ENCODE measurements around the gene LAPTM5.

The LAPTM5 gene

DNA sequence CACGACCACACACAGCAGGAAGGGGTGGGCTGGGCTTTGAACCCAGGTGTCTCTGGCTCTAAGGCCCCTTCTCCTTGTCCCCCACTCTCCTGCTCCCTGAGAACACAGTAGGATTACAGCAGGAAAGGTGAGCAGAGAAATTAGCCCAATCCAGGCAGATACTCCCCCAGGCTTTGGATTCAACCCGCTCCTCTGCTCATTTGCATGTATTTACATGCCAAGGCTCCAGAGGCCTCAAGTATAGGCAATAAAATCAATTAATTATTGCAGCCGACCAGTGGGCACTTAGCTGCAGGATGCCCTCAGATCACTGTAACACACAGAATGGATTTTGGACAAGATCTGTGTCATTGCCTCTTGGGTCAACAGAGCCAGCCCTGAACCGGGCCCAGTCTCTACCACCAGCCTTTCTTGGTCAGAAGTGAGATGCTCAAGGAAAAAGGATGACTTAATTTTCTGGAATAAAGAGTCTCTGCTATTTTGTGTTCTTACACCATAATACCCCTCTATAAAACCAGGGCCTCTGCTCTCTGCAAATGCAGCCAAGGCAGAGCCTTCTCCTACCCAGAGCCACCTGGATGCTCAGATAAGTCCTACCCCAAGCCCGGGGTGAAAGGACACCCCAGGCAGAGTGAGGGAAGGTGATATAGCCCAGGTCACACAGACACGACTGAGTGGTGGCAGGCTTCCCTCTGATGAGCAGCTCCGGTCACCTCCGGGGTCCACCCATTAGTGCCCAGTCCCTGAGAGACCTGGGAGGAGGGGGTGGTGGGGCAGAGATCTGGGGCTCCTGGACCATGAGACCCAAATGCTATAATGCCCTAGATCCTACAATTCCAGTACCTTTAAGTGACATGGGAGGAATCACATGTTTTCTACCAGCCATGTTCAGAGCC, 63.0 kb downstream of the LAPTM5 start:
- Histone ChIP-seq H3K27ac (ENCODE audit: low read length) (no peak overlapping the region), H3K27me3 (replicated peaks; ENCODE audit: insufficient read depth, low read length) (peaks cover 97% of the 10 kb centered on the region), H3K4me1 (ENCODE audit: low read length) (no peaks in the 10 kb centered on the region), H3K4me2 (ENCODE audit: low read depth, low read length) (no peak overlapping the region), H3K9me3 (replicated peaks; ENCODE audit: insufficient read depth, low read length) (no peaks in the 10 kb centered on the region), H3F3A (ENCODE audit: insufficient read depth, low read length) (no peaks in the 10 kb centered on the region), H3K79me2 (ENCODE audit: low read length) (no peaks in the 10 kb centered on the region), H3K36me3 (replicated peaks; ENCODE audit: insufficient read depth, low read length) (no peaks in the 10 kb centered on the region), H4K20me1 (ENCODE audit: insufficient read depth, low read length) (no peaks in the 10 kb centered on the region), H3K9ac (ENCODE audit: low read length) (no peak overlapping the region), H3K4me3 (ENCODE audit: low read length) (no peak overlapping the region), H2AFZ (ENCODE audit: low read length) (no peak overlapping the region), H3K9me2 (replicated peaks; ENCODE audit: insufficient read depth, low read length) (no peaks in the 10 kb centered on the region)
- TF ChIP-seq EZH2phosphoT487 (IDR thresholded peaks at IDR 0.05; ENCODE audit: low read length) (no peak), EZH2 (optimal IDR thresholded peaks at IDR 0.05; ENCODE audit: low read depth, low read length) (no peak), CTCF (IDR thresholded peaks at IDR 0.05; ENCODE audit: low read length) (no peak)
- no peak for DNase-seq

- no peak overlapping the region for H3K4me3 ChIP-seq (ENCODE audit: low read length)
- DNase-seq, result no peak
- no peak overlapping the region for H3K27ac ChIP-seq (ENCODE audit: low read length)
Observed at GRCh38 chr1:30693822-30694221, 63.8 kb downstream of the LAPTM5 start.

GRCh38 chr1:30693366-30693765, 64.2 kb downstream of the LAPTM5 start:
- Histone ChIP-seq H4K20me1 (ENCODE audit: insufficient read depth, low read length) (no peaks in the 10 kb centered on the region), H3K9ac (ENCODE audit: low read length) (no peak overlapping the region), H3K9me3 (replicated peaks; ENCODE audit: insufficient read depth, low read length) (no peaks in the 10 kb centered on the region), H2AFZ (ENCODE audit: low read length) (no peak overlapping the region), H3K27ac (ENCODE audit: low read length) (no peak overlapping the region), H3K27me3 (replicated peaks; ENCODE audit: insufficient read depth, low read length) (peaks cover 98% of the 10 kb centered on the region), H3K4me3 (ENCODE audit: low read length) (no peak overlapping the region), H3F3A (ENCODE audit: insufficient read depth, low read length) (no peaks in the 10 kb centered on the region), H3K4me2 (ENCODE audit: low read depth, low read length) (no peak overlapping the region), H3K79me2 (ENCODE audit: low read length) (no peaks in the 10 kb centered on the region), H3K4me1 (ENCODE audit: low read length) (no peaks in the 10 kb centered on the region), H3K36me3 (replicated peaks; ENCODE audit: insufficient read depth, low read length) (no peaks in the 10 kb centered on the region), H3K9me2 (replicated peaks; ENCODE audit: insufficient read depth, low read length) (no peaks in the 10 kb centered on the region)
- TF ChIP-seq EZH2 (optimal IDR thresholded peaks at IDR 0.05; ENCODE audit: low read depth, low read length), result no peak
- no peak for DNase-seq

More at GRCh38 chr1:30693822-30694221, 63.8 kb downstream of the LAPTM5 start:
- peaks cover 98% of the 10 kb centered on the region for H3K27me3 ChIP-seq (replicated peaks; ENCODE audit: insufficient read depth, low read length)
- H3K4me2 ChIP-seq (ENCODE audit: low read depth, low read length), result no peak overlapping the region
- no peak overlapping the region for H3K9ac ChIP-seq (ENCODE audit: low read length)
- H3K4me1 ChIP-seq (ENCODE audit: low read length), result no peaks in the 10 kb centered on the region
- no peaks in the 10 kb centered on the region for H3K79me2 ChIP-seq (ENCODE audit: low read length)
- H2AFZ ChIP-seq (ENCODE audit: low read length), result no peak overlapping the region
- TF ChIP-seq EZH2phosphoT487 (IDR thresholded peaks at IDR 0.05; ENCODE audit: low read length), result no peak
- H3K9me2 ChIP-seq (replicated peaks; ENCODE audit: insufficient read depth, low read length), result no peaks in the 10 kb centered on the region
- H3F3A ChIP-seq (ENCODE audit: insufficient read depth, low read length), result no peaks in the 10 kb centered on the region
- H3K36me3 ChIP-seq (replicated peaks; ENCODE audit: insufficient read depth, low read length), result no peaks in the 10 kb centered on the region
- no peaks in the 10 kb centered on the region for H4K20me1 ChIP-seq (ENCODE audit: insufficient read depth, low read length)
- H3K9me3 ChIP-seq (replicated peaks; ENCODE audit: insufficient read depth, low read length), result no peaks in the 10 kb centered on the region

GRCh38 chr1:30692948-30693301, 64.6 kb downstream of the LAPTM5 start:
- Histone ChIP-seq H3K79me2 (ENCODE audit: low read length) (no peaks in the 10 kb centered on the region), H3F3A (ENCODE audit: insufficient read depth, low read length) (no peaks in the 10 kb centered on the region), H3K27ac (ENCODE audit: low read length) (no peak overlapping the region), H2AFZ (ENCODE audit: low read length) (no peak overlapping the region), H3K9me3 (replicated peaks; ENCODE audit: insufficient read depth, low read length) (no peaks in the 10 kb centered on the region), H3K9ac (ENCODE audit: low read length) (no peak overlapping the region), H4K20me1 (ENCODE audit: insufficient read depth, low read length) (no peaks in the 10 kb centered on the region), H3K36me3 (replicated peaks; ENCODE audit: insufficient read depth, low read length) (no peaks in the 10 kb centered on the region), H3K4me1 (ENCODE audit: low read length) (no peaks in the 10 kb centered on the region), H3K4me2 (ENCODE audit: low read depth, low read length) (no peak overlapping the region), H3K9me2 (replicated peaks; ENCODE audit: insufficient read depth, low read length) (no peaks in the 10 kb centered on the region), H3K4me3 (ENCODE audit: low read length) (no peak overlapping the region), H3K27me3 (replicated peaks; ENCODE audit: insufficient read depth, low read length) (peaks cover 98% of the 10 kb centered on the region)
- no peak for DNase-seq
- TF ChIP-seq CTCF (IDR thresholded peaks at IDR 0.05; ENCODE audit: low read length) (no peak), EZH2phosphoT487 (IDR thresholded peaks at IDR 0.05; ENCODE audit: low read length) (no peak), EZH2 (optimal IDR thresholded peaks at IDR 0.05; ENCODE audit: low read depth, low read length) (no peak)

All from MM.1S (cell line).